NB4 (cell line): Measurements from ENCODE around the gene RGS11.

Experiments used
- CTCF ChIP-seq: IDR thresholded peaks from one replicate; pipeline ENCODE4 v1.5.1; 2012; ENCODE audit warnings: low read depth, low read length
- POLR2A ChIP-seq: IDR thresholded peaks from 2 replicates; pipeline ENCODE4 v1.6.1; 2011; ENCODE audit warnings: mild to moderate bottlenecking; ENCODE audit not compliant: insufficient read length; ENCODE audit errors: extremely low read depth

- TF ChIP-seq CTCF (no peak), POLR2A (no peak)
These were observed 47.4 kb downstream of the RGS11 start for GRCh38 chr16:228151-228851.
